KMS-11 (cell line): ENCODE data around the gene VEPH1.

Source experiments
- H2AFZ ChIP-seq: fragments of 200-600 bp; sonication (generic); 2 replicates; pipeline ENCODE4 v1.6.1; 2016; ENCODE audit warnings: antibody characterized with exemption, mixed run types, low read depth
- H3K27ac ChIP-seq: fragments of 200-600 bp; sonication (generic); 2 replicates; pipeline ENCODE4 v1.6.1; 2016; ENCODE audit warnings: mild to moderate bottlenecking, mixed run types
- H3K27me3 ChIP-seq: fragments of 200-600 bp; sonication (generic); 2 replicates; pipeline ENCODE4 v1.6.1; 2017; ENCODE audit warnings: mild to moderate bottlenecking, low read depth, mixed run types, moderate library complexity; ENCODE audit not compliant: insufficient read depth
- H3K36me3 ChIP-seq: fragments of 200-600 bp; sonication (generic); 2 replicates; pipeline ENCODE4 v1.6.1; 2017; ENCODE audit warnings: mild to moderate bottlenecking, mixed run types; ENCODE audit not compliant: insufficient read depth
- H3K4me1 ChIP-seq: fragments of 200-600 bp; sonication (generic); 2 replicates; pipeline ENCODE4 v1.6.1; 2016; ENCODE audit warnings: mild to moderate bottlenecking, low read depth, mixed run types; ENCODE audit not compliant: poor library complexity, severe bottlenecking
- H3K4me2 ChIP-seq: fragments of 200-600 bp; sonication (generic); 2 replicates; pipeline ENCODE4 v1.7.0; 2016; ENCODE audit warnings: mild to moderate bottlenecking, mixed run types
- H3K4me3 ChIP-seq: fragments of 200-600 bp; sonication (generic); IDR thresholded peaks from 2 replicates; pipeline ENCODE4 v1.6.1; 2017; ENCODE audit warnings: low read depth, low read length, mixed read lengths; ENCODE audit not compliant: insufficient read depth
- H3K79me2 ChIP-seq: fragments of 200-600 bp; sonication (generic); 2 replicates; pipeline ENCODE4 v1.6.1; 2016; ENCODE audit warnings: low read depth, mixed run types; ENCODE audit not compliant: insufficient read depth
- H3K9ac ChIP-seq: fragments of 200-600 bp; sonication (generic); 2 replicates; pipeline ENCODE4 v1.6.1; 2016; ENCODE audit warnings: mild to moderate bottlenecking, mixed run types
- H4K20me1 ChIP-seq: fragments of 200-600 bp; sonication (generic); 2 replicates; pipeline ENCODE4 v1.6.1; 2016; ENCODE audit warnings: mild to moderate bottlenecking, mixed run types; ENCODE audit not compliant: insufficient read depth
- TF ChIP-seq, protein P1 (sequence below): fragments of 200-600 bp; sonication (generic); conservative IDR thresholded peaks from 2 replicates; pipeline ENCODE4 v1.6.1; 2017; ENCODE audit warnings: low read depth, mild to moderate bottlenecking, antibody characterized with exemption, low read length, moderate library complexity, mixed read lengths

The VEPH1 gene

GRCh38 chr3:157360044-157360443 is 143.2 kb downstream of the VEPH1 start:
- Histone ChIP-seq H4K20me1 (no peaks in the 10 kb centered on the region), H3K27me3 (no peaks in the 10 kb centered on the region), H3K4me2 (no peak overlapping the region), H2AFZ (no peak overlapping the region), H3K9ac (no peak overlapping the region), H3K79me2 (no peaks in the 10 kb centered on the region), H3K27ac (no peak overlapping the region), H3K36me3 (no peaks in the 10 kb centered on the region), H3K4me1 (no peaks in the 10 kb centered on the region), H3K4me3 (no peak overlapping the region)
- TF ChIP-seq, protein P1, sequence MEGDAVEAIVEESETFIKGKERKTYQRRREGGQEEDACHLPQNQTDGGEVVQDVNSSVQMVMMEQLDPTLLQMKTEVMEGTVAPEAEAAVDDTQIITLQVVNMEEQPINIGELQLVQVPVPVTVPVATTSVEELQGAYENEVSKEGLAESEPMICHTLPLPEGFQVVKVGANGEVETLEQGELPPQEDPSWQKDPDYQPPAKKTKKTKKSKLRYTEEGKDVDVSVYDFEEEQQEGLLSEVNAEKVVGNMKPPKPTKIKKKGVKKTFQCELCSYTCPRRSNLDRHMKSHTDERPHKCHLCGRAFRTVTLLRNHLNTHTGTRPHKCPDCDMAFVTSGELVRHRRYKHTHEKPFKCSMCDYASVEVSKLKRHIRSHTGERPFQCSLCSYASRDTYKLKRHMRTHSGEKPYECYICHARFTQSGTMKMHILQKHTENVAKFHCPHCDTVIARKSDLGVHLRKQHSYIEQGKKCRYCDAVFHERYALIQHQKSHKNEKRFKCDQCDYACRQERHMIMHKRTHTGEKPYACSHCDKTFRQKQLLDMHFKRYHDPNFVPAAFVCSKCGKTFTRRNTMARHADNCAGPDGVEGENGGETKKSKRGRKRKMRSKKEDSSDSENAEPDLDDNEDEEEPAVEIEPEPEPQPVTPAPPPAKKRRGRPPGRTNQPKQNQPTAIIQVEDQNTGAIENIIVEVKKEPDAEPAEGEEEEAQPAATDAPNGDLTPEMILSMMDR, result no peak

DNA sequence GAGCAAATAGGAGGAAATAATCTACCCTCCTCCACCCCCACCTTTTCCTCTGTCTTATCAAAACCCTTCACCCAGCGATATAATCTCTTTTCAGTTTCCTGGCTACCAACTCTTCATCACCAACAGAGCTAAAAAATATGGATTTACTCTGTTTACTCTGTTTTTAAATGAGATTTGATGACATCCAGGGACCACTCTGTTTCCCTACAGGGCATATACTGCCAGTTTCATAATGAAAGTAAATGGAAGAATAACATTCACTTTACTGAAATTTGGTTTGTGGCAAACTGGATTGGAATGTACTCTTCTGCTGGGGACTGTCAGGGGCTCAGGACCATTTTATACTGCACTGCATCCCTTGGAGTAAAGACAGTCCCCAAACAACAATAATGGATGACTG is 146.7 kb downstream of the VEPH1 start:
- Histone ChIP-seq H2AFZ (no peak overlapping the region), H3K4me1 (no peaks in the 10 kb centered on the region), H3K4me3 (no peak overlapping the region), H3K27me3 (no peaks in the 10 kb centered on the region), H3K36me3 (no peaks in the 10 kb centered on the region), H3K9ac (no peak overlapping the region), H3K4me2 (no peak overlapping the region), H3K79me2 (no peaks in the 10 kb centered on the region), H3K27ac (no peak overlapping the region), H4K20me1 (no peaks in the 10 kb centered on the region)
- TF ChIP-seq, protein P1, result no peak

- Histone ChIP-seq H3K9ac (no peak overlapping the region), H3K4me3 (no peak overlapping the region), H3K4me1 (no peaks in the 10 kb centered on the region), H4K20me1 (no peaks in the 10 kb centered on the region), H3K27me3 (no peaks in the 10 kb centered on the region), H3K27ac (no peak overlapping the region), H3K36me3 (no peaks in the 10 kb centered on the region), H3K4me2 (no peak overlapping the region), H3K79me2 (no peaks in the 10 kb centered on the region), H2AFZ (no peak overlapping the region)
- TF ChIP-seq, protein P1, result no peak
Observed at GRCh38 chr3:157355276-157355675, 147.9 kb downstream of the VEPH1 start.

DNA sequence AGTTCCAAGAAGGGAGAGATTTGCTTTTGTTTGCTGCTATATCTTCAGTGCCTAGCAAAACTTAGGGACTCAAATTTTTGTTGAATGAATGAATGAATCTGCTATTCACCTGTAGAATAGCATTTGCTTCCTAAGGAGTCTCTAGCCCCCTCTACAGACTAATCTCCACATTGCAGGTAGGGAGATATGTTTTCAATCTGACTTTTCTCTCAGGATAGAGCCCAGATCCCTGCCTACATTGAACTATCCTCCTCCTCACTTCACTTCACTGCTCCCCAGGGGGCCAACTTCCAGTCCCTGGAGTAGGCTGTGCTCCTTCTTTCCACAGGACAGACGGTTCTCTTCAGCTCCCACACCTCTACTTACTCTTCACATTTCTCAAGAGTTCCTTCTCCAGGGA is 148.5 kb downstream of the VEPH1 start:
- H3K27ac ChIP-seq, result no peak overlapping the region
- H2AFZ ChIP-seq, result no peak overlapping the region
- no peaks in the 10 kb centered on the region for H3K36me3 ChIP-seq
- H3K27me3 ChIP-seq, result no peaks in the 10 kb centered on the region
- H3K9ac ChIP-seq, result no peak overlapping the region
- H4K20me1 ChIP-seq, result no peaks in the 10 kb centered on the region
- H3K4me1 ChIP-seq, result no peaks in the 10 kb centered on the region
- no peaks in the 10 kb centered on the region for H3K79me2 ChIP-seq
- no peak overlapping the region for H3K4me2 ChIP-seq
- TF ChIP-seq, protein P1, result peak; percentile 47
- H3K4me3 ChIP-seq, result no peak overlapping the region
